ENCODE measurements around the gene KIAA1549. TPM values are rescaled to one million over a fixed set of nuclear protein-coding genes. Genes with fewer than 3 reads are reported as not detected.

The KIAA1549 gene
- polyA plus RNA-seq, 2 of the 4 experiments (the other 2 are of a cell fraction), result 4.1 to 4.7 TPM

DNA sequence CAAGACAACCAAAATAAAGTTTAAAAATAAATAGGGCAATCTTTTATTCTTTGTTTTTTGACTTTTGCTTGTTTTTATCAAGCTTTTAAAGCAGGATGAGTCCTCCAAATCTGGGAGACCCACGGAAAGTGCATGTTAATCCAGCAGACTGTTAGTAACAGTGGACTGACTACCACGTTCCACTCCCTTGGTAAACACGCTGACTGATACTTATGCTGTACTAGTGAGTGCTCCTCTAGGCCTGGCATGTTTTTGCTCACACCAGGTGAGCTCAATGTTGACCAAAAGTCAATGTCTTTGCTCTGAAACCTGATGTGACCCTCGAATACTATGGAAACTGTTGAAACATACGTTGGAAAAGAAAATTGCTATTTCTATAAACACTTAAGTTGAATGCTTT lies 88.4 kb downstream of the KIAA1549 start:
- FAIRE-seq, result no peak
- H3K27ac ChIP-seq, result peak overlapping the region; percentile 63 to 76

GRCh38 chr7:138892006-138892630 lies 89.1 kb downstream of the KIAA1549 start:
- H3K27ac ChIP-seq, result peak overlapping the region; percentile 76 to 83
- WGBS (ENCODE audit: missing lambda C conversion rate), result 38% methylated on average over 3 of the region's 3 CpGs
- no peak for ATAC-seq
- FAIRE-seq, result no peak
- H3K4me2 ChIP-seq, result peak overlapping the region; percentile 84
- TF ChIP-seq, protein P1, sequence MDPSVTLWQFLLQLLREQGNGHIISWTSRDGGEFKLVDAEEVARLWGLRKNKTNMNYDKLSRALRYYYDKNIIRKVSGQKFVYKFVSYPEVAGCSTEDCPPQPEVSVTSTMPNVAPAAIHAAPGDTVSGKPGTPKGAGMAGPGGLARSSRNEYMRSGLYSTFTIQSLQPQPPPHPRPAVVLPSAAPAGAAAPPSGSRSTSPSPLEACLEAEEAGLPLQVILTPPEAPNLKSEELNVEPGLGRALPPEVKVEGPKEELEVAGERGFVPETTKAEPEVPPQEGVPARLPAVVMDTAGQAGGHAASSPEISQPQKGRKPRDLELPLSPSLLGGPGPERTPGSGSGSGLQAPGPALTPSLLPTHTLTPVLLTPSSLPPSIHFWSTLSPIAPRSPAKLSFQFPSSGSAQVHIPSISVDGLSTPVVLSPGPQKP (IDR thresholded peaks at IDR 0.05; ENCODE audit: low read depth, low read length), result no peak
- TF ChIP-seq FOSL2 (IDR thresholded peaks at IDR 0.05), result no peak
- 0 out of 2 replicates have a peak, but pooled peaks have one; percentile 18 for TF ChIP-seq FOSL2 (CRISPR knock-in tag; IDR thresholded peaks at IDR 0.05)
- ChIA-PET CTCF (interaction anchor here (1.3 to 3.9 kb wide), 2 partner anchors 12 to 89 kb away, joined by 4 to 15 read pairs; partner anchors contain the start of gene KIAA1549), POLR2A (interaction anchor here (0.6 to 1.4 kb wide), 2 partner anchors 44 to 91 kb away, joined by 3 to 4 read pairs; no protein-coding TSS in a partner anchor)
- no peaks in the 10 kb centered on the region for H3K9me3 ChIP-seq
- DNase-seq (ENCODE audit: low read depth in 1 of 2, low spot score in 1 of 2), result no peak
- peaks cover 61% of the 10 kb centered on the region for H3K4me1 ChIP-seq
- H3K4me3 ChIP-seq, result no peak overlapping the region

More for the DNA sequence above, 88.4 kb downstream of the KIAA1549 start:
- Histone ChIP-seq H3K9me3 (no peaks in the 10 kb centered on the region), H3K4me3 (no peak overlapping the region), H3K4me2 (peak overlapping the region; percentile 84), H3K4me1 (peaks cover 61% of the 10 kb centered on the region)
- ATAC-seq (no peak), DNase-seq (ENCODE audit: low read depth in 1 of 2, low spot score in 1 of 2) (peak in 1 of 2 experiments; percentile 47)
- TF ChIP-seq USF2 (IDR thresholded peaks at IDR 0.05) (no peak), FOSL2 (IDR thresholded peaks at IDR 0.05) (no peak), FOSL2 (CRISPR knock-in tag; IDR thresholded peaks at IDR 0.05) (no peak), HOXB13 (CRISPR knock-in tag; IDR thresholded peaks at IDR 0.05; ENCODE audit: low read depth) (no peak), ZC3H11A (IDR thresholded peaks at IDR 0.05) (no peak)
- TF ChIP-seq, protein P2, sequence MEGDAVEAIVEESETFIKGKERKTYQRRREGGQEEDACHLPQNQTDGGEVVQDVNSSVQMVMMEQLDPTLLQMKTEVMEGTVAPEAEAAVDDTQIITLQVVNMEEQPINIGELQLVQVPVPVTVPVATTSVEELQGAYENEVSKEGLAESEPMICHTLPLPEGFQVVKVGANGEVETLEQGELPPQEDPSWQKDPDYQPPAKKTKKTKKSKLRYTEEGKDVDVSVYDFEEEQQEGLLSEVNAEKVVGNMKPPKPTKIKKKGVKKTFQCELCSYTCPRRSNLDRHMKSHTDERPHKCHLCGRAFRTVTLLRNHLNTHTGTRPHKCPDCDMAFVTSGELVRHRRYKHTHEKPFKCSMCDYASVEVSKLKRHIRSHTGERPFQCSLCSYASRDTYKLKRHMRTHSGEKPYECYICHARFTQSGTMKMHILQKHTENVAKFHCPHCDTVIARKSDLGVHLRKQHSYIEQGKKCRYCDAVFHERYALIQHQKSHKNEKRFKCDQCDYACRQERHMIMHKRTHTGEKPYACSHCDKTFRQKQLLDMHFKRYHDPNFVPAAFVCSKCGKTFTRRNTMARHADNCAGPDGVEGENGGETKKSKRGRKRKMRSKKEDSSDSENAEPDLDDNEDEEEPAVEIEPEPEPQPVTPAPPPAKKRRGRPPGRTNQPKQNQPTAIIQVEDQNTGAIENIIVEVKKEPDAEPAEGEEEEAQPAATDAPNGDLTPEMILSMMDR (IDR thresholded peaks at IDR 0.05), result no peak
- whole genome bisulfite sequencing (ENCODE audit: missing lambda C conversion rate), result 30% methylated on average over 5 of the region's 5 CpGs
- POLR2A ChIA-PET, result no interaction called here
- CTCF ChIA-PET, result interaction anchor here (1.3 to 3.9 kb wide), 2 partner anchors 11 to 88 kb away, joined by 4 to 15 read pairs; partner anchors contain the start of gene KIAA1549

- Histone ChIP-seq H3K9me3 (no peaks in the 10 kb centered on the region), H3K27ac (peak overlapping the region; percentile 76 to 83), H3K4me3 (peak overlapping the region; percentile 10; the same call in 1 of the 3 replicates), H3K4me1 (peaks cover 60% of the 10 kb centered on the region), H3K4me2 (peak overlapping the region; percentile 84)
- 54% methylated on average over 5 of the region's 5 CpGs for WGBS (ENCODE audit: missing lambda C conversion rate)
- CTCF ChIA-PET, result interaction anchor here (0.6 to 3.9 kb wide), 5 partner anchors 11 to 184 kb away, joined by 3 to 15 read pairs (median 3); partner anchors contain the start of gene KIAA1549
- ATAC-seq (peak; percentile 18 to 35; a peak in 3 of 6 replicates), FAIRE-seq (no peak), DNase-seq (ENCODE audit: low read depth in 1 of 2, low spot score in 1 of 2) (no peak)
- POLR2A ChIA-PET, result interaction anchor here (0.6 to 1.6 kb wide), 4 partner anchors 44 to 125 kb away, joined by 3 to 5 read pairs (median 3); partner anchors contain the start of gene KIAA1549
- TF ChIP-seq NR3C1 (IDR thresholded peaks at IDR 0.05), result no peak
- TF ChIP-seq FOSL2 (IDR thresholded peaks at IDR 0.05), result no peak
- TF ChIP-seq FOSL2 (CRISPR knock-in tag; IDR thresholded peaks at IDR 0.05), result no peak
- no peak for TF ChIP-seq MAZ (IDR thresholded peaks at IDR 0.05; ENCODE audit: borderline replicate concordance, low read depth, low read length)
- TF ChIP-seq RCOR1 (IDR thresholded peaks at IDR 0.05; ENCODE audit: low read depth, low read length), result no peak
- TF ChIP-seq NPAS2 (CRISPR knock-in tag; IDR thresholded peaks at IDR 0.05; ENCODE audit: borderline replicate concordance), result no peak
- TF ChIP-seq BCL3 (IDR thresholded peaks at IDR 0.05), result no peak
These were observed 89.8 kb downstream of the KIAA1549 start for GRCh38 chr7:138891446-138891810.
